HG02981 (cell line): ENCODE results near the gene ADM2.

Source experiments
- ATAC-seq: cut with Tn5 transposase; IDR thresholded peaks from one replicate; pipeline ENCODE4 v1.9.1; 2021; ENCODE audit warnings: mild to moderate bottlenecking, moderate library complexity; ENCODE audit not compliant: unreplicated experiment

The ADM2 gene

DNA sequence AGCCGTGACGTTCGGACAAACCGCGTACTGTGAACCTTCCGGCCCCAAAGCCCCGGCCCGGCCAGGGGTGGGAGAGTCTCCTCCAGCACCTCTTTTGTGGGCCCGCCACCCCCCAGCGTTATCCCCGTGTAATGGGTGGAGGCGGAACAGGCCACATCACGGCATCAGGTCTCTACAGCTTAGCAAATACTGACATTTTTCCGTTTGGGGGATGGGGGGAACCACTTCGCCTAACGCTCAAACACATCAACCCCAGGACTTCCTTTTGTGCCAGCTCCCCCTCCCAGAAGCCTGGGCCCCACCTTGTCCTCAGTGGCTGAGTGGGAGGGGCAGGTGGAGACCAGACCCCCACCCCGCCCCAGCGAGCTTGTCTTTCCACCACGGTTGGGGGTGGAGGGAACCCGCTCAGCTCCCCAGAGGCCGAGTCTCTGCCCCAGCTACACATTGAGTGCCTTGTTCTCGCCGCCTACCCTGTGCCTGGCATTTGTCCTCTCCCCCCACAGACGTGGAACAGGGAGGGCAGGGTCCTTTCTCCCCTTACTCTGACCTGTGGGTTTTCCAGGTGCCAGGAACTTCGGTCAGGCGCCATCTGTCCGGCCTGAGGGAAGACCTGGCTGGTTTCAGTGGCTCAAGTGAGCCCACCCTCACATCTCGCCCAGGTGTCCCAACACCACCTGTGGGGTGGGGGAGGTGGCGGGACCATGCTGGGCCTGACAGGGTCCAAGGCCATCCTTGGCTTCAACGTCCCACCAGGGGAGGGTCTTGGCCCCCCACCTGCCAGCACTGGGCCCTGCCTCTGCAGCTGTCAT is 36.1 kb upstream of the ADM2 start:
- no peak for ATAC-seq

DNA sequence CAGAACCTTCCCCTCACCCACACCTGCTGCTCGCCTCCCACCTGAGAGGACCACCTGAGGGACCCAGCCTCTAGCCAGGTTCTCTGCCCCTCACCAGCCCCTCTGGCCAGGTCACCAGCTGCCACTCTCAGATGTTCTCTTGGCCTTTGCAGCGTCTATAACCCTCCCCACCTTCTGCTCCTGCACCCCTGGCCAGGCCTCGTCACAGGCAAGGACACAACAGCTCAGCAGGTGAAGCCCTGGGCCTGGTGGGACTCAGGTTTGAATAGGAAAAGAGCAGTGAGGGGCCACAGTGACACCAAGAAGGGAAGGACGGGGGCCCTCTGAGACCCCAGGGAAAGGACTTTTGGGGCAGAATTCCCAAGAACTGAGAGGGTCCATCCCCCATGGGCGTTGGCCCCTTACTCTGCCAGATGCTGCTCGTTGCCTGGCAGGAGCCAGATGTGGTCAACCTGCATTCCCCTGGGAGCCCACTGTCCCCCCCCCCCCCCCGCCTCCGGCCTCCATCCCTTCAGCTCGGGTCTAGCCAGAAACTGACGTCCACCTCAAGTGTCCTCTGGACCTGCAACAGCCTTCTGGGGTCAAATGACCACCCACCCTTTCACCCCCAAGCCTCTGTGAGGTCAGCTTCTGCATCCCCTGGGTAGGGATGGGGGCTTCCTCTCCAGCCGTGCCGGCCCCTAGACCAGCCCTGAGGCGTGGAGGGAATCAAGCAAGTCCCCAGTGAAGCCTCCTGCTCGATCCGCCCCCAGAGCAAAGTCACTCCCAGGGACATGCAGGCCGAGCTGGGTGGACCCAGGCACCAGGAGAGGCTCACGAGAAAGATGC is 35.2 kb upstream of the ADM2 start:
- no peak for ATAC-seq

DNA sequence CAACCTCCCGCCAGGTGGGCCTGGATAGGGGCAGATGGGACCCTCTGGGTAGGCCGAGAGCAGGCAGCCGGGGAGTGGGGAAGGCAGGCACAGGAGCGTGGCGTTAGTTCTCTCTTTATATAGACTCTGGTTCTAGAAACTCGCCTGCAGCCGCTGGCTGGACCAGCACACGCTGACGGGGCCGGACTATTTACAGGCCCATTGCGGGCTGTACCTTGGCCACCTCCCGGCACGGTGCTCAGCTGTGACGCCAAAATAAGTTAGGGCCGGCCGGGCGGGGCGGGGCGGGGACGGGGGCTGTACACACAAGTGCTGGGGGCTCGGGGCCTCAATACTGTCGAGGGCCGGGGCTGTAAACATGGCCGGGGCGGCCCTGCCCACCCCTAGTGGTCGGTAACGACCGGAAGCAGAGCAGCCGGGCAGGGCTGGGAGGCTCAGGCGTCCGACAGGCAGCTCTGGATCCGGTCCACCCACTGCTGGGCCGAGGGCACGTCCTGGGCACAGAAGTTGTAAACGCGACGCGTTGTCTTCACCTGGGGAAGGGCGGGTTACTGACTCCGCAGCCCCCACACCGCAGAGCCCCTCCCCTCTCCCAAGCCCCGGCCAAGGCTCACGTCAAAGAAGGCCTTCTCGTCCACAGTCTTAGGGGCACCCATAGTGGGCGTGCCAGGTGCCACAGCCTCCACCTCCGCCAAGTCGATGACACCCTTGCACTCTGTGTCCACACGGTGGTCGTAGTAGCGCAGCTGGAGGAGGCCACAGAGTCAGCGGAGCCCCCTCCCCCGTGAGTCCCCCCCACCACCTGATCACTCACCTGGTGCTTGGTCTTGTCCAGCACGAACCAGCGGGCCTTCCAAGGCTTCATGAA is 34.4 kb upstream of the ADM2 start:
- no peak for ATAC-seq

DNA sequence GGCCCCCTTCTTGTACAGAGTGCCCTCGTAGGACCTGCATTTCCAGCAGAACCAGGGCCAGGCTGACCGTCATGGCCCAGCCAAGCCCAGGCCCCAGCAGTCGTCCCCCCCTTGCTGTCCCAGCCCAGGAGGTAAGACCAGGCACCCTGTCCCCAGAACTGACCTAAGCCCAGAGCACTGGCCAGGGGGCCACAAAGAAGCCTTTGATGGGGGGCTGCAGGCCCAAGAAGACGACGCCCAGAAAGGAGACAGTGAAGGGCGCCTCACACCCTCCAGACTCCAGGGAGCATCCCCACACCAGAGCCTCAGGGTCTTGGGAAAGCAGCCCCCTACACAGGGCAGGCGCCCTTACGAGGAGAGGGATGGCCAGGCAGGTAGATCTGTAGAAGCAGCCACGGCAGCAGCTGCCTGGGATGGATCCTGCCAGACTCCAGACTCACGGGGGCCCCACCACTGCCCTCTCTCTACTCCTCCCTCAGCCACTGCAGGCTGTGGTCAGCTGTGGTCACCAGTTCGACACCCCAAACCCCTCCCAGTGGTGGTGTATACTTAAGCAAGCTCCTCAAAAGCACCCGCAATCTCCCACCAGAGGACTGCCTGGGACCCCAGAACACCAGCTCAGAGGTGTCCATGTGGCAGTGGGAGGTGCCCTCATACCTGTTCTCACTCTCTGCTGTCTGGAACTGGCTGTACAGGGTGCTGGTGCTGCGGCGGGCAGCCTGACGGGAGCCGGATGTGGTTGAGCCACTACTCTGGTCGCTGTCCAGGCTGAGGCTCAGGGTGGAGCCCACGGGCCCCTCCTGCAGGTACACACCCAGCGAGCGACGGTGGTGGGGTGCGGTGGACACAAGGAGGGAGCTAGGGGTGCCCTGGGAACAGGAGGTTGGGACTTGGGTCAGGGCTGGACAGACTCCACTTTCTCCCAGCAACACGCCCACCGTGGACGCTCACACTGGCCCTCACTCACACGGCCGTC is 33.5 kb upstream of the ADM2 start:
- ATAC-seq: no peak

DNA sequence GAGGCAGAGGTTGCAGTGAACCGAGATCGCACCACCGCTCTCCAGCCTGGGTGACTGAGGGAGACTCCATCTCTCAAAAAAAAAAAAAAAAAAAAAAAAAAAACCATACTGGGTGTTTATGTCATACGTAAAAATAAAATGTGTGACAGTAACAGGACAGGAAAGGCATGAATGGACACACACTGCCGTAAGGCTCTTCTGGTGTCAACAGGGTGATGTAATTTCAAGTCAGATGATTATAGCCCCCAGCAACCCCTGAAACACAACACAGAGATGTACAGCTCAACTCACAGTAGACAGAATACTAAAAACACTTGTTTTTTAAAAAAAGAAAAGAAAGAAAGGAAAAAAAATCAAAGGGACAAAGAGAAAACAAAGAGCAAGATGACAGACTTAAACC is 28.7 kb upstream of the ADM2 start:
- ATAC-seq: no peak

DNA sequence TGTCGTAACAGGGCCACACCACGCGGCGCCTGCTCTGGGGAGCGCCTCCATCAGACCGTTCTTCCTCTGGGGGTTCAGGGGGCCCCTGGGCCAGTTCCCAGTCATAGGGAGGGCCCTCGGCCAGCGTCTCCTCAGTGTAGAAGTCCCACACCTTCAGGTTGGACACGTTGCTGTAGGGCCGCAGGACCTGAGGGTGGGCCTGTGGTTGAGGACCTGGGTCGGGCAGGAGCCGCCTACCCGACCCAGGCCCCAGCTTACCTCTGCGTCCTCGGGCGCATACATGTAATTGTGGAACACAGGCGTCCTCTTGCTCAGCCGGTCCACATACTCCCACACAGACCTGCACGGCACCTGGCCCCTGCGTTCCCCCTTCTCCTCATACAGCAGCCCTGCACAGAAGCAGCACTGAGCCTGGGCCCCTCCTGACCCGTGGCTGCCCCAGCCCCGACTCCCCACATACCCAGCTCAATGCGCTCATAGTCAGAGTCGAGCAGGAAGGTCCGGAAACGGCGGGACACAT is 26.7 kb upstream of the ADM2 start:
- no peak for ATAC-seq

DNA sequence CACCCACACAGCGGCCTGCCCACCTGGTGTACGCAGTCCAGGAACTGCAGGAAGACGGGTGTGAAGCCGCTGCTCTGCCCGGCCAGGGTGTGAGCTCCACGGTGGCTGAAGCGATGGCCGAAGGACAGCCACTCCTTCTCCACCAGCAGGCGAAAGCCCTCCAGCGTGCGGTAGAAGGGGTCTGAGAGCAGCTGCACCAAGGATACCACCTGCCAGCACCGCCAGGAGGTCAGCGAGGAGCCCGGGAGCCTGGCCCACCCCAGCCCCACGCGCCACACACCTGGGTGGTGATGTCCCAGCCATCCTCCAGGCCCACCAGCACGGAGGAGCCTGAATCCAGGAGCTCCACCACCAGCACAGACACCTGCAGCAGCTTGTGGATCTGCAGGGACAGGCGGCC is 26.1 kb upstream of the ADM2 start:
- no peak for ATAC-seq

DNA sequence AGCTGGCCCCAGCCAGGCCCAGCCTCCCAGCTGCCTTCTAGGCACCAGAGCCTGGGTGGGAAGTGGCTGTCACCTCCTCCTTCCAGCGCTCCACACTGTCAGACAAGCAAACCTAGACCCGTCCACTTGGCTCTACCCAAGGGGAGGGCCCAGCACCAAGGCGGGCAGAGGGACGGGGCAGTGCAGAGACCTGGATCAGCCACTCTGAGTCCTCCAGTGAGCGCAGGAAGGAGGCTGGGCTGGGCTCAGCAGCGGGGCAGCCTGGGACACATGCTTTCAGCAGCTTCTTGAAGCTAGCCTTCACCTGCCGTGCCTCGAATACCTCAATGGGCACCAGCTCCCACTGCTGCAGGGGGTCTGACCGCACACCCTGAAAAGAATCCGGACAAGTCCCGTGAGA is 25.3 kb upstream of the ADM2 start:
- no peak for ATAC-seq

DNA sequence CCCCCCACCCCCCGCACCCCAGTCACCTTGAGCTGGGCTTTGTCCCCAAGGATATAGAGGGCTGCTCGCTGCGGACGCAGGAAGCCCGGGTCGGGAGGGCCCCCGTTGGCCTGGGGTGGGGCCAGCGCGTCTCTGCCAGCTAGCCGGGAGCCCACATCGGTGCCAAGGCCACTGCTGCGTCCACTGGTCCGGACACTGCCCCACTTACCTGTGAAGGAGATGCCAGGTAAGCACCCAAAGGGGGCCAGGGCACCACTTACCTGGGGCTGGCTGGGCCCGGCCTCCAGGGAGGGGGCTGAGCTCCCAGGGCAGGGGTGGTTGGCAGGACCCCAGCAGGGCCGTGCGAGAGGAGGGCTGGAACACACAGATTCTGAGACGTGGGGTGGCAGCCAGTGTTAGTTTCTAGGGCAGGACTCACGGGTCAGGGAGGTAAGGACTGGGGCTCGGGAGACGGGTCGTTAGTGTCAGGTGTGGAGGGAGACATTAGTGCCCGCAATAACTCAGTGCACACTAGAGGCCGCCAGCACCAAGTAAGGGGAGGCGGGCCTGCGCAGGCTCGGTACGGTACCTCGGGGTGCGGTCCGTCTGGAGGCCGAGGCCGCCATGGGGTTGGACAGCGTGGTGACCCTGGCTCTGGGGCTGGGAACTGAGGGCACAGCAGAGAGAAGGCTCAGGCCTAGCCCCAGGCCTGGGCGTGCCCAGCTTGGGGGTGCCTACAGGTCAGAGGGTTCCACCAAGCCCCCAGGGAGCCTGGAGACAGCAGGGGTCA is 24.7 kb upstream of the ADM2 start:
- ATAC-seq: no peak

DNA sequence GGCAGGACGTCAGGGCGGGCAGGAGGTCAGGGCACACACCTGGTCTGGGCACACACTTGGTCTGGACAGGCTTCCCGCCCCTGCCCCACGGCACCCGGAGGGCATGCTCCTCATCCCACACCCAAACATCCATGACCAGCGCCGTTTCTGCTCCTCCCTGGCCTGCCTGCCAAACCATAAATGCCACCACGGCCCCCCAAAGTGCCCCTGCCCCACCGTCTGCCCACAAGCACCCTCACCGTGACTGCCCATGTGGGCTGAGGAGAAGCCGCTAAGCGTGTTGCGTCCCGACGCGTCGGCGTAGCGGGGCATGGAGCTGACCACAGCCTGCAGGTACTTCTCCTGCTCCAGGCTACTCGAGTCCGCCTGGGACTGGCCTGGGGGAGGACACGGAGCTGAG is 22.3 kb upstream of the ADM2 start:
- no peak for ATAC-seq

DNA sequence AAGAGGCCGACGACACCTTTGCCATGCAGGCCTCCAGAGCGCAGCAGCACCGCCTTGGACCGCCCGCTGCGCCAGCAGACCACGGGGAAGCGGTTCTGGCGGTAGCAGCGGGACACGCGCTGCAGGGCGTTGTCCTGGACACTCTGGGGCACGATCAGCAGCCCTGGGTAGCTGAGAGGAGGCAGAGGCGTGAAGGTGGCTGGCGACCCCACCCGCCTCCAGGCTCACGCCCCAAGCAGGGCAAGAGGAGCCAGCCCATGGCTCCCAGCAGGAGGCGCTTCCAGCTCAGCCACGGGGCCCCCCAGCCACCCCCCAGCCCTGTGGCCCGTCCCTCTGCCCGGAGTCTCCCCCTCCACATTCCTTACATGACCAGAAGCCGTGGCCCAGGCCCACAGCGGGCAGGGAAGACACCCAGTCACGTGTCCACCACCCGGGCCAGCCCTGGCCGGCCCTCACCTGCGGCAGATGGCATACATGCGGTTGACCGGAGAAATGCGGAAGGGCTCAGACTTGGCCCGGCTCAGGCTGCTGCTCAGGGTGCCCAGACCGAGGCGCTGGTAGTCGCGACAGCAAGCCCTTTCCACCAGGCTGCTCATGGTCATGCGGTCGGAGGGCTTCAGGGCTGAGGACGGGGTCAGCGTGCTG is 21.7 kb upstream of the ADM2 start:
- ATAC-seq: no peak

DNA sequence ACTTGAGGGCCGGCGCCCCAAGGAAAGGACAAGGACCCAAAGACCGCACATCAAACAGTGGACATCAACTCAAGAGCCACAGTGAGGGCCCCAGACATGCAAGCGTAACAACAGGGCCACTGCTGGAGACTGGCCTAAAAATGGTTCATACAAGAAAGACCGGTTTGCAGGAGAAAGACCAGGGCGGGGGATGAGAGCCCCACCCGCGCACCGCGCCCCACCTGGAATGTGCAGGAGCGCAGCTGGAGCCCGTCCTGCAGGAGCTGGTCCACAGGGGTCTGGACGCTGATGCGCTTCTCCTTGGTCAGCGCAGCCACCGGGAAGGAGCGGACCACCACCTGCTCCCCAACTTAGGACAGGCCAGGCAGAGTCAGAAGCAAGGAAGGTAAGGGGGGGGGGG is 20.4 kb upstream of the ADM2 start:
- ATAC-seq: no peak

DNA sequence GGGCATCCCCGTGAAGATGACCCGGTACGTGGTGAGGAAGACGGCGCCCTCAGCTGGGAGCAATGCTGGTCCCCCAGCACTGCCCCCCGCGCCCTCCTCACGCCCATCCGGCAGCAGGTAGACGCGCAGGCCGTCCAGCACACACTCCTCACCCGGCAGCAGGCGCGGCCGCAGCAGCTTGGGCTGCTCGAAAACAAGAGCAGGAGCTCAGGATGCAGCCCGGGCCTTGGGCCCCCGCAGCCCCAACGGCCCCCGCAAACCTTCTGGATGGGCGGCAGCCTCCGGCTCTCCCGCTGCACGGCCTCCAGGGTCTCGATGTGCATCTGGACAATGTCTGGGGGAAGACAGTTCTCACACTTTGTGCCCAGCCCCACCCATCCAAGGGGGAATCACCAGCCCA is 19.8 kb upstream of the ADM2 start:
- no peak for ATAC-seq

DNA sequence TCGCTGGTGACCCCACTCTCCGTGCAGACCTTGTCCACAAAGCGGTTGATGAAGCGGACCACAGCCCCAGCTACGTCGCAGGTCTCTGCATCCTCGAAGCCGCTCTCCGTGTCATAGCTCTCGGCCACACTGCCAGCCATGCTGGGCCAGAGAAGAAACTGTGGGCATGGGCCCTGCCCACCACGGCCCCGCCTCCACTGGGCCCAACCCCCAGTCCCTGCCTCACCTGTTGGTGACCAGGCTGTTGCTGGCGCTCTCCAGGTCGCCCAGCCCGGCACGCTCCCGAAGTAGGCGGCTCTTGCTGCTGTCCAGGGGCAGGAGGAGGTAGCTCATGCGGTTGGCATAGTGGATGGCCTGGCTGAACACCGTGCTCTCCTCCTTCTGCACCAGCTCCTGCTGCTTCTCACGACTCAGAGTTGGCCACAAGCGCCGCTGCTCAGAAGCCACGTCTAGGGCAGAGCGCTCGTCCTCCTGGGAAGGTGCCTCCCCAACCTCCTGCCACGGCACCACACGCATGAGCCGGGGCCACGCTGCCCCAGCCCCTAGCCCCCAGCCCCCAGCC is 19.3 kb upstream of the ADM2 start:
- ATAC-seq: no peak

DNA sequence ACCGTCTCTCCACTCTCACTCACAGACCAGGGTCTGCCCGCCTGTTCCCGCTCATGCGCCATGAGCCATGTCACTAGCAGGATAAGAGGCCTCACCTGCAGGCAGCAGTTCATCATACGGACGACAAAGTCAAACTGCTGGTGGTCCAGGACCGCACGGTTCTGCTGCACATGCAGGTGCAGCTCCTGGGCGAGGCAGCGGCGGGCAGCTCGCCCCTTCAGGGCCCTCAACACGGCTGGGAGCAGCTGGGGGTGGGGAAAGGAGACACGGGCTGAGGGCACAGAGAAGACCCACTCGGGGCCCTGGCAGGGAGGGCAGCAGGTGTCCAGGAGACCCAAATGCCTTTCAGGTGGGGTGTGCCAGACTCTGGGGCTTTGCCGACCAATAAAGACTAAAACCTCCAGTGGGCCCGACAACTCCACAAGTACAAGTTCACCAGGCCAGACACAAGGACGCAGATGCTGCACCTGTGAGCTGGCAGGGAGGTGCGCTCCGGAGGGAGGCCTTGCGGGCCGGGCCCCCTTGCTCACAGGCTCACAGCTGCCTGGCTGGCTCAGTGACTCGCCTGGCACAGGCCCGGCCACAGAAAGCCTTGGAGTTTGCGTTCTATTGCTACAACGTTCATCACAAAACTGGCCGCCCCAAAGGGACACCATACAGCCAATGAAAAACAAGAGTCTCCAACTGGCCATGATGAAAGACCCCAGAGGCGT is 18.0 kb upstream of the ADM2 start:
- no peak for ATAC-seq

DNA sequence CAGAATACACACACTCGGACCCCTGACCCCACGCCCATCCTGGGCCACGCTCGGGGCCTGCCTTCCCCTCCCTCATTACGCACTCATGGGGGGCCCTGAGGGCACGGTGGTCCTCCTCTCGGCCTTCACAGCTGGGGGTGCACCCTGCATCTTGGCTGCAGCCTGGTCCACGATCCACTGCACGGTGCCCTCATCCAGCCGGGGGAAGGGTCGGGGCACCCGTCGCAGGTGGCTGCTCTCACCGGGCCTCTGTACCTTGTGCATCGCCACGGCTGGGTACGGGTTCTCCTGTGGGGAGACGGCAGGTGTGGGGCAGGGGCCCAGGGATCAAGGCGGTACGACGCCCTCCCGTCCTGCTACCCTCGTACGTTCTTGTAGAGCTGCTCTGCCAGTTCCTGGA is 16.9 kb upstream of the ADM2 start:
- ATAC-seq: no peak

DNA sequence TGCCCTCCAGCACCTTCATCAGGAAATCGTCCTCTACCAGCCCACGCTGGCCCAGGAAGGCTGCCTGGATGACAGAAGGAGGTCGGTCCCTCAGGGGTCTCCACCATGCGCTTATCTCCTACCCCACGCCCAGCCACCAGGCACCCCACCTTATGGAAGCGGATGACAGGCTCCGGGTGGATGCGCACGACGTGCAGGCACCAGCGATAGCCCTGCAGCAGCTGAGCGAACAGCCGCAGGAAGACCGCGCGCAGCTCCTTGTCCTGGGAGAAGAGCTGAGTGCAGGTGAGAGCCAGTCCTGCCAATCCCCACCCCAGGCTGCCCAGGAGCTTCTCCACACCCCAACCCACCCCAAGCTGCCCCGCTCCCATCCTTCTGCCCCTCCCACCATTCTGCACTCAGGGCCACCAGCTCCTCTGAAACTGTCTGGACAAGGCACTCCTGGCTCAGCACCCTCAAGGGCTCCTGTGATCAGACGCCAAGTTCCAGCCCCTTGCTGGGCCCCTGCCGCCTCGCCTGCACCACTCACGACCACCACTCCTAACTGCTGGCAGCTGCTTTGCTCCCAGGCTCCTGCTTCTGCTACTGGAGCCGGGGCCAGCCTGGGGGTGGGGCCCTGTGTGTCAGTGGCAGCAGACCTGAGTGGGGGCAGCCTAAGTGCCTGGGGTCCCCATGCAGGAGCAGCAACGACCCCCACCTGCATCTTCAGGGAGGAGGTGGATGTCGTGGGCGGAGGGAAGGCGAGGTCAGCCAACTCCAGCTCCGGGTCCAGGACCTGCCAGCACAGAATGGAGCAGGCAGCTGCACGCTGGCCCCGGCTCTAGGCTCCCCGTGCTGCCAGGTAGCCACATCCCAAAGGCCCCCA is 16.0 kb upstream of the ADM2 start:
- ATAC-seq: no peak
